Measurements from ENCODE around the gene EVX2.
A peak's percentile ranks its signal among the peaks of the same experiment; 100 is the strongest.

EVX2 gene

DNA sequence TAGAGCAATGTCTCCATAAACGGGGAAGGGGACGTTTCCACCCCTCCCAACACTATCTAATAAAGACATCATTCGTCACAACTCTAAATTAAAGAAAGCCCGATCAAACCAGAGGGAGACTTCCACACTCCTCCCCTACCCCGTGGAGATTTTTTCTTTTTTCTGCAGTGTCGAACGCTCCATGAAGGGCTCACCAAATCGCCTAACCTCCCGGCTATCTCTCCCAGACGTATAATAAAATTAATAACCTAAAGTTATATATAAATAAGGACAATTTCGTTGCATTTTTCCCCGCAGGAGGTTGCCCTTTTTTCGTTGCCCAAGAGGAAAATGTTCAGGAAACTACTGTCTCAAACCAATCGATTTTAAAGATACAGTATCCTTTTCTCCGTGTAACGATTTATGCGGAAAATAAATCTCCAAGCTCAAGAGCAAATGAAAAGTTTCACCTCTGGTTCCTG lies 2.4 kb downstream of the EVX2 start:
- DNase-seq = no peak

DNA sequence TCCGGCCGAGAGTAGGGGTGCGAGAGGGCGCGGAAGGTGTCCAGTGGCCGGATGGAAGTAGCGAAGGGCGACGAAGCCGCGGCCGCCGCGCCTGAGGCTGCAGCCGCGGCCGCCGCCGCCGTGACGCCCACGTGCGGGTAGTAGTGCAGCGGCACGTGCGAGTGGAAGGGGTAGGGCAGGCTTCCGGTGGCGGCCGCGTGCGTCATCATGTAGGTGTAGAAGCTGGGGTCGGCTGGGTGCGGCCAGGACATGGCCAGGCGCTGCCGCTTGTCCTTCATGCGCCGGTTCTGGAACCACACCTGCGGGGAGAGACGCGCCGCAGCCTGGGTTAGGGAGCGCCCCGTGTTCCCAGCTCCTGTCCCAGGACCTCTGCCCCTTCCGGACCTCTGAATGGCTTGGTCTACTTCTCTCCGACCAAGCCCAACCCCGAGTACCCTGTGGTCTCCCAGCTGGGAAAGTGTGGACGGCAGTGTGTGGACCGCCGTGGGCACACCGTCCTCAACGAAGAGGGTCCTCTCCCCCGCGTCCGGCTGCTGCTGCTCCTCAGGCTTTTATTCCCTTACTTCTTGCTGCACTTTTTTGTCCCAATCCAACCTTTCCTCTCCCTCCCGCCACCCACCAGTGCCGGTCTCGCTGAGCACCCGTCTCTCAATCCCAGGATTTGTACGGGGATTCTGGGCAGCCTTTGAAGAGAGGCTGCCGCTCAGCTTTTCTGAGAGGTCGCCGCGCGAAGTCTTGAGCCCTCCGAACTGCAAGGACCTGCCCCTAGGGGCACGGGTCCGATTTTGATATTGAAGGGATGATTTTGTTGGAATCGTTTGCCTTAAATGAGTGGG lies 3.0 kb downstream of the EVX2 start:
- no peak for DNase-seq

DNA sequence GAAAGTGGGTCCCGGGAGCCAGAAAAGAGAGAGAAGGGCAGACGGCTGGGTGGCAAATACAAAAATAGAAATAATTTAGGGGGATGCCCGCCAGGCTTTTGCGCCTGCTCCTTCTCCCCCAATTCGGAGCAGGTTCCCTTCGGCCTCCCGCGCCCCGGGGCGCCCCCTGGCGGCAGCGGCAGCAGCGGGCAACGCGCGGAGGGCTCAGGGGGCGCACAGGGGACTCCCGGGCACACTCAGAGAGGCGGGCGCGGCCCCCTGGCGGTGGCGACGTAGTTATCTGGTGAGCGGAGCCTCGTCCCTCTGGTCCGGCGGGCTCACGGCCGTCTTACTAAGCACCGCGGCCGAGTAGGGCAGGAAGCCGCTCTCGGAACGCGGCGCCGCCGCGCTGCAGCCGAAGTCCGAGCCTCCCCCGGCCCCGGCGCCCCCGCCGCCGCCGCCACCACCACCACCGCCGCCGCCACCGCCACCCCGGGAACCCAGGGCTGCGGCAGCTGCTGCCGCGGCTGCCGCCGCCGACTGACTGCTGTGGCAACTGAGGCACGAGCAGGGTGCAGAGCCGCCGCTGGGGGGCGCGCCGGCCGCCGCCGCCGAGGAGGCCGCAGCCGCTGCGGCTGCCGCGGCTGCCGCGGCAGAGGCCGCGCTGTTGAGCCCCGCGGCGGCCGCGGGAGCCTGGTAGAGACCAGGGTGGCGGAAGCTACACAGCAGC lies 3.8 kb downstream of the EVX2 start:
- peak; percentile 63 for DNase-seq

DNA sequence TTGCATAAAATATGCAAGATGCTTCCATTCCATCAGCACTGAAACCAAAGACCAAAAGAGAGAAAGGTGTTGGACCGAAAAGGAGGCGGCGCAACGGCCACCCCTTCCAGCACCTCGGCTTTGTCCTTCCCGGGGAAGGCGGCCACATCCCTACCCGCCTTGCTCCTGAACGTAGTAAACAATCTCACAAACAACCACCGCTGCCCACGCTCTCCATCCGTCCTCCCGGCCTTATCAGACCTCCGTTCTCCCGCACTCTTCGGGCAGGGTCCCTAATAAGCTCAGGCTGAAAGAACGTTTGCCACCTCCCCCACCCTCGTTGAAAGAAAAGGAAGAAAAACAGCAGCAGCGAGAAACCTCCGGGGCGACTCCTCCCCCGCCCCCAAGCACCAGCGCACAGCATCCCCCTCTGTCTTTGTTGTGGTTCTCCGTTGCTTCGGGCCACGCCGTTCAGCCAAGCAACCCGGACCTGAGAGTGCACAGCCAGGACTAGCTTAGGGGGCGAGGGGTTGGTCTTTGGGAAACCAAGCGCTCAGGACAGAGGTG lies 4.4 kb downstream of the EVX2 start:
- no peak for DNase-seq

DNA sequence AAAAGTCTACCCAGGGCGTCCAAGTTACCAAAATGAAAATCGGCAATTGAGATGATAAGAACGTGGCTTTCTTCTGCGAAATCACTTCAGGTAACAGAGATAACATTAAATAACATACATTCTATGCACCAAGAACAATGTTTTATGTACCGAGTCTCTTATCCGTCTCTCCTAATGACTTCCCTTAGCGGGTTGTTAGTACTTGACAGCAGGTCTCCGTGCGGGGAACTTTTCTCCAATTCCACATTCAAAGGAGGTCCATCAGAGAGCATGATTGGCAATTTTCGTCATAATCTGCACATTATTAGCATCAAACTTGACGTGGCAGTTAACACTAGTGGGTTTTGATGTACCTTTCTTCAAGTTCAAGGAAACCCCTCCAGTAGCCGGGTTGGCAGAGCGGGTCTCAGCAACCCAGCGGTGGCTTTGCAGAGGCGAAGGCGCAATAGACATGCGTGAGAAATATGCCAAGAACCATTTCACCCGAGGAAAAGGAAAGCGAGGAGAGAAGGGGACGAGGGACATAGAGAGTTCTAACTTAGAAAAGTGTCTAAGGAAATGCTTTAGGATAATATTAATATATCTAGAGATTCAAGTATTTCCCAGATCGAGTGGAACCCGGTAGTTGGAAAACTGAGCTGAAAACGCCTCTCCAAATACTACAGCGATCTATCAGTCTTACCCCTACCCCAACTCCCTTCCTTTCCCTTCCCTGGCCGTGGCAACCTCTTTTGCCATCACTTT lies 5.0 kb downstream of the EVX2 start:
- no peak for DNase-seq

DNA sequence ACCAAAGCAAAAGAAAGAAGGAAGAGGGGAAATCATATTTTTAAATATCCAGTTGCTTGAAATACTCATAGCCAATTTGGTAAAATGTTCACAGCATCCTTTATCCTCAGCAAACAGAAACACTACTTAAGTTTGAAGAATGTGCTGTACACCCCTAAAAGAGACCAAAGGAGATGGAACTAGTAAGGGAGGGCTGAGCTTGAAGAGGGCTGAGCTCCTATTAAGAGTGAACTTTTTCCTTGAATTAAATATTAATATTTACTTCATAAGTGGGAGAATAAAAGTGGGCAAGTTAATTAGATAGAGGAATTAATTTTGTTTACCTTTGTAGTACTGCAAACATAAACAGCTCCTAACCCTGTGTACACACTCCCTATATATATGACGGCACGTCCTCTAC lies 7.0 kb downstream of the EVX2 start:
- DNase-seq = no peak

GRCh38 chr2:176076063-176076462 lies 7.7 kb downstream of the EVX2 start:
- DNase-seq = no peak

GRCh38 chr2:176075481-176075880 lies 8.3 kb downstream of the EVX2 start:
- DNase-seq = no peak

- DNase-seq = no peak
Measured at GRCh38 chr2:176074919-176075425, 8.8 kb downstream of the EVX2 start.

DNA sequence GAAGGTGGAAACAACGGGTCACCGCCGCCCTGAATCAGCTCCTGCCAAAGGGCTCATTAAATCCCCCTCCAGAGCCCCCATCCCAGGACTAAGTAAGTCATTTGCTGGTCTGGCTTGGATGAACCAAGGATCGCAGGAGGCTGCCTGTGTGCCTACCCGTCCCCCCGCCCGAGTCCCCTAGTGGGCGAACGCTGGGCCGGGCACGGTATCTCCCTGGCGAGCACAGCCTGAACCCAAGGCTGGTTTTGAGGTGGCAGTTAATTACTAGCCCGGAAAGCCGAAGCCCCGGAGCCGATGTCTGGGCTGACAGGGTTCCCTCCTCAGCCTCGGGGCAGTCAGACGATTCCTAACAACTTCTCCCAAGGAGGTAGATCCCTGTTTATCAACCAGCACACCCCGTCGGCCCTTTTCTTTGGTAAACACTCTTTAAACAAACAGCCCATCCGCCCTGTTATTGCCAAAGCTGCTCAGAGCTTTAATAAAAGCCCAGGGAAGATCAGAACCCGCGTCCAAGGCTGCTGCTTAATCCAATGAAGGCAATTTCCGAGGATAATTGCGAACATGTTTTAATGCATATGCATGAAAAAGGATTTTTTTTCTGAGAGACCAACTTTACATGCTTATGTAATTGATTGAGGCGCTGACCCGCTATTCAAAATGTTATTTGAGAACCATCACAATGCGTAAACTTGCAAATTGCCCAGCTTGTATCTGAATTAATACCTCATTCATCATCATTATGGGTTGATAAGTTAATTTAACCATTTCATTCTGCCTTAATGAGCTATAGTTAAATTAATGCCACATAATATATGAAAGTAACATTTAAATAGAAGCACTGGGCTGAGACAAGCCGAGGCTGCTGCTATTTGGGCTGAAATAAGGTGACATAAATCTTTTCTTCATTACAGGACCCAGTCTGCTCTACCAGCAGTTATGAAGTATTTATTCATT lies 10.5 kb downstream of the EVX2 start:
- DNase-seq = no peak

GRCh38 chr2:176072292-176072669 lies 11.5 kb downstream of the EVX2 start:
- no peak for DNase-seq

- no peak for DNase-seq
Measured at GRCh38 chr2:176071330-176072291, 12.2 kb downstream of the EVX2 start.

GRCh38 chr2:176068419-176068832 lies 15.3 kb downstream of the EVX2 start:
- no peak for DNase-seq

DNA sequence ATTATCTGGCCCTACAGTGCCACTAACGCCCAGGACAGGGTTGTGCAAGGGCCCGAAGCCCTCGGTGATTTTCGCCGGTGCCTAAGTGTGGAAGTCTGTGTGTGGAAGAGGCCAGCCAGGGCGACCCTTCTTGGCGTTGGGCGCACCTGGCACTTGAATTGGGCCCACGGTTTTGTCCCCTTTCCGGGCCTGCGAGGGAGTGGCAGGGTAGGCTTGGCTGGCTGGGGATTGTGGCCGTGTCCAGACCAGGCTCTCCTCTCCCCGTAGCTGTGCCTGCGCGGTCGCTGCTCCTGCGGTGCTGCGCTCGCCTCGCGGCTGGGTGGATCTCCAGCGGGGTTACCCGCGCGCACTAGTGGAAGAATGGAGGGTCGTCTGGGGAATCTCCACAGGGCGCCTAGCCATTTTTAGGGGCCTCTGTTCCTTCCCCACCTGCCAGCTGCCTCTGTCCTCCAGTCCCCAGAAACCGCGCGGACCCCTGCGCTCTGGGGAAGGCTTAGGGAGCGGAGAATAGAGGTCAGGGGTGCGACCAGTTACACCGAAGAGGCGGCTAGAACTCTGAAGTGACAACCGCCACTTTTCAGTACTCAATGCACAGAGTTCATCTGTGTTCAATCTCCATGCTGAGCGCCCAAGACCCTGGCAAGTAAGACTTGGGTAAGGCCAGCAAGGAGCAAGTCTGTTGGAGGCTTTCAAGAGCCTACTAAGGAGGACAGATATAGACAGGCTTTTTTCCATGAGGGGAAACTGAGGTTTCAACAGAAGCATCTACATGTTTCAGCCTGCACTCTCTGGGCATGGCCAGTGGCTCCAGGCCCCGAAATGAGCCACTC lies 16.0 kb downstream of the EVX2 start:
- no peak for DNase-seq

- no peak for DNase-seq
Measured at GRCh38 chr2:176066645-176067588, 16.8 kb downstream of the EVX2 start.

DNA sequence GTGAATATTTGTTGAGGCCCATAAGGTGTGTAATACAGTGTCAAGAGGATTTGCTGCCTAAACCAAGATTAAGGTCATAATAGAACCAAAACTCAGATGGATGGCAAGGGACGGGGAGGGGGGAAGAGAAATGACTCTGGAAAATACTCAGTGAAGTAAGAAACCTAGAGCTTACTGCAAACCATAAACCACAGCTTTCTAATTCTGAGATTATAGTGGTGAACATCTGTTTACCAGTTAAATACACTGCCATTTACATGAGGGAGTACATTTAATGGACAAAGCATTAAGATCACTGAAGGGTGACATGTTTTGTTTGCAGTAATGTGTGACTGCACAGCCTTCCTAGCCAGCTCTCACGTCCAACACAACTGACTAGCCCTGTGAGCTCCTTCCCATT lies 19.8 kb downstream of the EVX2 start:
- DNase-seq = no peak

DNA sequence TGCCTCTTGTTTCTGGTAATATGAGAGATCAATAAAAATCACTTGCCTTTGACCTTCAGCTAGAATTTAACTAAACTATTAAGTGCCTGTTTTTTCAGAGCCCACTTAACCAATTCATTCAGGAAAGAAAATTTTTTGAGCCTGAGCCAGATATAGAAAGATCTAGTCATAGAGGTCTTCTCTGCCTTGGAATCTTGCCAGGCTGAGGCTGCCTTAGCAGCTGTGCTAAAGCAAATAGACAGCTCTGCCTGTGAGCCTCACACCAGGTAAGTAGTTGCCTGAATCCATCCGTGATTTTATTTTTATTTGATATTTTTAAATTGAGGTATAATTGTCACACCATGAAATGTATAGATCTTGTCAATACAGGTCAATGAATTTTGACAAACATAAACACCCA lies 27.4 kb downstream of the EVX2 start:
- peak; percentile 18 for DNase-seq

DNA sequence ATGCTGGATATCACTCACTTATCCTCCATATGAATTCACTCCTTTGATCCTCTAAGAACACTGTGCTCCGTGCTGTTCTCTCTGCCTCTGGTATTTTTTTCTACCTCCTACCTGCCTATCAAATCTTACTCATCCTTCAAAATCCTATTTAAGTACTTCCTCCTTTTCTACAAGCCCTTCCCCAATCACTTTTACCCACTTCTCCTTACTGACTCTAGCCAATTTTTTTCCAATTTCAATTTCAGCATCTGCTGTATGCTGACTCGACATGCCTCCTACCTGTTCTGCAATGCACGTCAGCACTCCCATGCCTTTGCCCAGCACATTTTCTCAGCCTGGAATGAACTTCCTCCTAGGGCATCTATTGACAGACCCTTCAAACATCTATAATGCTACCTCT lies 44.4 kb downstream of the EVX2 start:
- no peak for DNase-seq

GRCh38 chr2:176038694-176039093 lies 45.1 kb downstream of the EVX2 start:
- no peak for DNase-seq

All from fibroblast of skin of right biceps (primary cell).